Activated naive CD8-positive, alpha-beta T cell (primary cell): ENCODE measurements around the gene APBA3.
"Not testable (repeated sequence)": the region's sequence is repeated elsewhere in the genome, so short reads cannot be mapped to it uniquely, and the experiment has no call there.

Experiments
- H3K27ac Mint-ChIP-seq: one replicate; pipeline ENCODE4 v1.8.0; 2021; ENCODE audit warnings: mixed read lengths
- H3K27me3 Mint-ChIP-seq: one replicate; pipeline ENCODE4 v1.8.0; 2021; ENCODE audit warnings: mixed read lengths
- H3K36me3 Mint-ChIP-seq: one replicate; pipeline ENCODE4 v1.8.0; 2021; ENCODE audit warnings: mixed read lengths
- H3K4me1 Mint-ChIP-seq: one replicate; pipeline ENCODE4 v1.8.0; 2021; ENCODE audit warnings: low read depth, mixed read lengths
- H3K4me3 Mint-ChIP-seq: one replicate; pipeline ENCODE4 v1.8.0; 2021; ENCODE audit warnings: mild to moderate bottlenecking, mixed read lengths
- H3K9me3 Mint-ChIP-seq: one replicate; pipeline ENCODE4 v1.8.0; 2021; ENCODE audit warnings: low read depth, mixed read lengths

Gene APBA3

GRCh38 chr19:3768748-3769099 lies 7.2 kb upstream of the APBA3 start:
- Mint-ChIP-seq H3K27me3 (no peaks in the 10 kb centered on the region), H3K9me3 (no peaks in the 10 kb centered on the region), H3K4me1 (peaks cover 7% of the 10 kb centered on the region), H3K27ac (no peak overlapping the region), H3K4me3 (no peak overlapping the region), H3K36me3 (no peaks in the 10 kb centered on the region)

- no peak overlapping the region for H3K4me3 Mint-ChIP-seq
- H3K36me3 Mint-ChIP-seq = no peaks in the 10 kb centered on the region
- peaks cover 8% of the 10 kb centered on the region for H3K4me1 Mint-ChIP-seq
- no peaks in the 10 kb centered on the region for H3K27me3 Mint-ChIP-seq
- H3K9me3 Mint-ChIP-seq = no peaks in the 10 kb centered on the region
- H3K27ac Mint-ChIP-seq = no peak overlapping the region
These were observed 6.7 kb upstream of the APBA3 start for GRCh38 chr19:3768015-3768747.

GRCh38 chr19:3767050-3767449 lies 5.6 kb upstream of the APBA3 start:
- Mint-ChIP-seq H3K36me3 (peaks cover 3% of the 10 kb centered on the region), H3K27me3 (no peaks in the 10 kb centered on the region), H3K4me3 (no peak overlapping the region), H3K27ac (no peak overlapping the region), H3K9me3 (no peaks in the 10 kb centered on the region), H3K4me1 (peaks cover 13% of the 10 kb centered on the region)

GRCh38 chr19:3766520-3766919 lies 5.0 kb upstream of the APBA3 start:
- H3K36me3 Mint-ChIP-seq = peaks cover 3% of the 10 kb centered on the region

GRCh38 chr19:3765757-3766156 lies 4.3 kb upstream of the APBA3 start:
- H3K4me1 Mint-ChIP-seq = peaks cover 25% of the 10 kb centered on the region
- not testable (repeated sequence) for H3K27ac Mint-ChIP-seq, H3K4me3 Mint-ChIP-seq, H3K27me3 Mint-ChIP-seq, H3K9me3 Mint-ChIP-seq, H3K36me3 Mint-ChIP-seq

More at GRCh38 chr19:3766520-3766919, 5.0 kb upstream of the APBA3 start:
- Mint-ChIP-seq H3K27me3 (no peaks in the 10 kb centered on the region), H3K4me3 (peak overlapping the region; percentile 38), H3K4me1 (peaks cover 18% of the 10 kb centered on the region), H3K9me3 (no peaks in the 10 kb centered on the region), H3K27ac (peak overlapping the region; percentile 58)

- H3K4me3 Mint-ChIP-seq = no peak overlapping the region
- no peaks in the 10 kb centered on the region for H3K27me3 Mint-ChIP-seq
- H3K36me3 Mint-ChIP-seq = peaks cover 3% of the 10 kb centered on the region
- no peak overlapping the region for H3K27ac Mint-ChIP-seq
- H3K9me3 Mint-ChIP-seq = no peaks in the 10 kb centered on the region
- peaks cover 27% of the 10 kb centered on the region for H3K4me1 Mint-ChIP-seq
These were observed 3.6 kb upstream of the APBA3 start for GRCh38 chr19:3765121-3765520.

GRCh38 chr19:3762501-3763459 lies 1.3 kb upstream of the APBA3 start, which contains the start of gene MRPL54:
MRPL54 (plus strand) TSS chr19:3762682; CDS start chr19:3762701, 19 bp downstream.
- Mint-ChIP-seq H3K27me3 (no peaks in the 10 kb centered on the region), H3K36me3 (peaks cover 3% of the 10 kb centered on the region), H3K27ac (peak within 1 kb of the TSS; percentile 99), H3K4me1 (peaks cover 38% of the 10 kb centered on the region), H3K9me3 (no peaks in the 10 kb centered on the region), H3K4me3 (peak within 1 kb of the TSS; percentile 98)

GRCh38 chr19:3762130-3762473 lies 610 bp upstream of the APBA3 start:
- H3K4me1 Mint-ChIP-seq = peaks cover 38% of the 10 kb centered on the region
- H3K4me3 Mint-ChIP-seq = peak overlapping the region; percentile 98
- no peaks in the 10 kb centered on the region for H3K9me3 Mint-ChIP-seq

GRCh38 chr19:3760871-3761361 lies 576 bp downstream of the APBA3 start:
- Mint-ChIP-seq H3K36me3 (peaks cover 3% of the 10 kb centered on the region), H3K4me3 (peak overlapping the region; percentile 98), H3K27me3 (no peaks in the 10 kb centered on the region), H3K9me3 (no peaks in the 10 kb centered on the region), H3K27ac (peak overlapping the region; percentile 96), H3K4me1 (peaks cover 39% of the 10 kb centered on the region)

More at GRCh38 chr19:3762130-3762473, 610 bp upstream of the APBA3 start:
- H3K36me3 Mint-ChIP-seq = peaks cover 3% of the 10 kb centered on the region
- H3K27ac Mint-ChIP-seq = peak overlapping the region; percentile 99
- no peaks in the 10 kb centered on the region for H3K27me3 Mint-ChIP-seq

GRCh38 chr19:3759482-3760254 lies 1.8 kb downstream of the APBA3 start:
- no peak overlapping the region for H3K27ac Mint-ChIP-seq
- peaks cover 48% of the 10 kb centered on the region for H3K4me1 Mint-ChIP-seq
- H3K4me3 Mint-ChIP-seq = peak overlapping the region; percentile 98
- peaks cover 3% of the 10 kb centered on the region for H3K36me3 Mint-ChIP-seq
- no peaks in the 10 kb centered on the region for H3K27me3 Mint-ChIP-seq
- no peaks in the 10 kb centered on the region for H3K9me3 Mint-ChIP-seq

- not testable (repeated sequence) for H3K27me3 Mint-ChIP-seq, H3K27ac Mint-ChIP-seq, H3K9me3 Mint-ChIP-seq, H3K36me3 Mint-ChIP-seq
- Mint-ChIP-seq H3K4me3 (peak overlapping the region; percentile 27), H3K4me1 (peaks cover 48% of the 10 kb centered on the region)
These were observed 3.2 kb downstream of the APBA3 start for GRCh38 chr19:3758297-3758696.

GRCh38 chr19:3757705-3758104 lies 3.8 kb downstream of the APBA3 start:
- not testable (repeated sequence) for H3K27me3 Mint-ChIP-seq, H3K36me3 Mint-ChIP-seq, H3K27ac Mint-ChIP-seq, H3K4me3 Mint-ChIP-seq, H3K9me3 Mint-ChIP-seq
- peaks cover 42% of the 10 kb centered on the region for H3K4me1 Mint-ChIP-seq

GRCh38 chr19:3753631-3754410 lies 7.7 kb downstream of the APBA3 start:
- H3K36me3 Mint-ChIP-seq = peaks cover 7% of the 10 kb centered on the region

GRCh38 chr19:3752492-3752891 lies 9.0 kb downstream of the APBA3 start:
- Mint-ChIP-seq H3K9me3 (no peaks in the 10 kb centered on the region), H3K4me3 (no peak overlapping the region), H3K27me3 (no peaks in the 10 kb centered on the region), H3K27ac (no peak overlapping the region), H3K36me3 (peaks cover 7% of the 10 kb centered on the region), H3K4me1 (peaks cover 17% of the 10 kb centered on the region)

More at GRCh38 chr19:3753631-3754410, 7.7 kb downstream of the APBA3 start:
- H3K27me3 Mint-ChIP-seq = no peaks in the 10 kb centered on the region
- H3K27ac Mint-ChIP-seq = no peak overlapping the region
- no peak overlapping the region for H3K4me3 Mint-ChIP-seq
- no peaks in the 10 kb centered on the region for H3K9me3 Mint-ChIP-seq
- H3K4me1 Mint-ChIP-seq = peaks cover 18% of the 10 kb centered on the region
